A549 (cell line): Measurements from ENCODE around the gene DCBLD2.

Experiments used
- SMC3 ChIP-seq: fragments of >200 bp; sonication (Bioruptor Twin); formaldehyde crosslinking; IDR thresholded peaks from 3 replicates; pipeline ENCODE4 v1.6.1; 2018; ENCODE audit warnings: inconsistent platforms
- TF ChIP-seq, protein P1 (sequence below): fragments of >200 bp; sonication (Bioruptor Twin); formaldehyde crosslinking; IDR thresholded peaks from 3 replicates; pipeline ENCODE4 v1.5.1; 2016
- TF ChIP-seq, protein P2 (sequence below): IDR thresholded peaks from 2 replicates; pipeline ENCODE4 v1.6.1; 2012

DNA sequence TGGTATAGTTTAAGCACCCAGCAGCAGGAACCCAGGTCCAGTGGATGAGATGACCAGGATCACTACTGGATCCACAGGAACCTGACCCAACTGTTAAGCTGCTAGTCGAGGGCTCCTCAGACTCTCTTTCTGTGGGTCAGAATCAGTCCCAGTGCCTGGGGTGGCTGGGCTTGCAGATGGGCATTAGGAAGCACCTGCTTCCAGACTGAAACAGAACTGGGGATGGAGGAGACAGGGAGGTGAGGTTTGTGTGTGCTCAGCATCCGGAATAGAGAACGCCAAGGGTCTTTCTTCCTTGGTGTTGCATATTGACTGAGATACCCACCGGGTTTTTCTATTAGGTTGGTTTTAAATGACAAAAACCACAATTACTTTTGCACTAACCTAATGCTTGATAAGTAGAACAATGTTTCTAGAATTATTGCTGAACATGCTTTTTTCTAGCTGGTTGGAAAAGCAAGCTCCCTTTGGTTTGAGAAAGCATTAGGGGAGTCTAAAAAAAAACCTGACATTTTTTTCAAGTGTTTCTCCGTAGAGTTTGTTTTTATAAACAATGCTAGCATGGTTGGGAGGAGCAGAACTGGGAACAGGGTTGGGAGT lies 137.6 kb downstream of the DCBLD2 start:
- TF ChIP-seq, protein P1, sequence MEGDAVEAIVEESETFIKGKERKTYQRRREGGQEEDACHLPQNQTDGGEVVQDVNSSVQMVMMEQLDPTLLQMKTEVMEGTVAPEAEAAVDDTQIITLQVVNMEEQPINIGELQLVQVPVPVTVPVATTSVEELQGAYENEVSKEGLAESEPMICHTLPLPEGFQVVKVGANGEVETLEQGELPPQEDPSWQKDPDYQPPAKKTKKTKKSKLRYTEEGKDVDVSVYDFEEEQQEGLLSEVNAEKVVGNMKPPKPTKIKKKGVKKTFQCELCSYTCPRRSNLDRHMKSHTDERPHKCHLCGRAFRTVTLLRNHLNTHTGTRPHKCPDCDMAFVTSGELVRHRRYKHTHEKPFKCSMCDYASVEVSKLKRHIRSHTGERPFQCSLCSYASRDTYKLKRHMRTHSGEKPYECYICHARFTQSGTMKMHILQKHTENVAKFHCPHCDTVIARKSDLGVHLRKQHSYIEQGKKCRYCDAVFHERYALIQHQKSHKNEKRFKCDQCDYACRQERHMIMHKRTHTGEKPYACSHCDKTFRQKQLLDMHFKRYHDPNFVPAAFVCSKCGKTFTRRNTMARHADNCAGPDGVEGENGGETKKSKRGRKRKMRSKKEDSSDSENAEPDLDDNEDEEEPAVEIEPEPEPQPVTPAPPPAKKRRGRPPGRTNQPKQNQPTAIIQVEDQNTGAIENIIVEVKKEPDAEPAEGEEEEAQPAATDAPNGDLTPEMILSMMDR, result no peak
- TF ChIP-seq, protein P2, sequence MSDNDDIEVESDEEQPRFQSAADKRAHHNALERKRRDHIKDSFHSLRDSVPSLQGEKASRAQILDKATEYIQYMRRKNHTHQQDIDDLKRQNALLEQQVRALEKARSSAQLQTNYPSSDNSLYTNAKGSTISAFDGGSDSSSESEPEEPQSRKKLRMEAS, result no peak
- no peak for TF ChIP-seq SMC3
